Thoracic aorta (tissue), 2 donors: ENCODE measurements around the gene SPATA6L. TPM values are rescaled to one million over a fixed set of nuclear protein-coding genes. Genes with fewer than 3 reads are reported as not detected.

ENCODE experiments used
- ATAC-seq: fragments of 150-250 bp; one replicate; pipeline ENCODE4 v1.8.0; 2017; ENCODE audit warnings: low read depth; ENCODE audit not compliant: insufficient number of reproducible peaks, low FRiP score
- DNase-seq: peaks from one replicate; pipeline ENCODE4 v3.0.0-alpha.2; 2020; ENCODE audit warnings: low spot score
- H3K27ac ChIP-seq, 2 donors: fragments of 200-600 bp; sonication (generic); 1 replicate in 1 of 2; 2 replicates in 1 of 2; pipeline ENCODE4 v1.5.1; 2016; ENCODE audit warnings: mild to moderate bottlenecking in 2 of 2, moderate library complexity in 2 of 2
- H3K27me3 ChIP-seq: fragments of 200-600 bp; sonication (generic); replicated peaks from 2 replicates; pipeline ENCODE4 v1.6.0; 2016; ENCODE audit warnings: mild to moderate bottlenecking; ENCODE audit not compliant: insufficient read depth
- H3K36me3 ChIP-seq: fragments of 200-600 bp; sonication (generic); one replicate; pipeline ENCODE4 v1.5.1; 2016
- H3K4me1 ChIP-seq, 2 donors: fragments of 200-600 bp; sonication (generic); 1 replicate in 1 of 2; 2 replicates in 1 of 2; pipeline versions ENCODE4 v1.5.1 to v1.6.0; 2016; ENCODE audit warnings: low read depth in 2 of 2, mild to moderate bottlenecking in 1 of 2; ENCODE audit not compliant: control insufficient read depth in 1 of 2
- H3K4me3 ChIP-seq: fragments of 200-600 bp; sonication (generic); 2 replicates; pipeline ENCODE4 v1.5.1; 2016; ENCODE audit warnings: mild to moderate bottlenecking
- H3K9me3 ChIP-seq: fragments of 200-600 bp; sonication (generic); 2 replicates; pipeline ENCODE4 v1.5.1; 2016
- total RNA-seq, 2 donors: library from RNA; depleted of rRNA; stranded (reverse); fragments of >200 nt; gene quantifications; one replicate each; pipeline versions ENCODE4 v1.1.0 to v1.2.3, GENCODE V29; 2016
- TF ChIP-seq, protein P1 (sequence below): fragments of 200-600 bp; sonication (generic); IDR thresholded peaks from one replicate; pipeline ENCODE4 v1.5.1; 2019; ENCODE audit warnings: antibody characterized with exemption

Gene SPATA6L
- total RNA-seq = 1 to 10 TPM; 1.8 to 2.4 TPM

- DNase-seq (peak; percentile 21), ATAC-seq (no peak)
- Histone ChIP-seq H3K36me3 (no peaks in the 10 kb centered on the region), H3K4me3 (peak within 1 kb of the TSS; percentile 68), H3K9me3 (no peaks in the 10 kb centered on the region), H3K4me1 (peaks cover 13 to 44% of the 10 kb centered on the region in 2 donors), H3K27me3 (no peaks in the 10 kb centered on the region), H3K27ac (peak within 1 kb of the TSS in 1 of 2 donors; percentile 52)
- TF ChIP-seq, protein P1, sequence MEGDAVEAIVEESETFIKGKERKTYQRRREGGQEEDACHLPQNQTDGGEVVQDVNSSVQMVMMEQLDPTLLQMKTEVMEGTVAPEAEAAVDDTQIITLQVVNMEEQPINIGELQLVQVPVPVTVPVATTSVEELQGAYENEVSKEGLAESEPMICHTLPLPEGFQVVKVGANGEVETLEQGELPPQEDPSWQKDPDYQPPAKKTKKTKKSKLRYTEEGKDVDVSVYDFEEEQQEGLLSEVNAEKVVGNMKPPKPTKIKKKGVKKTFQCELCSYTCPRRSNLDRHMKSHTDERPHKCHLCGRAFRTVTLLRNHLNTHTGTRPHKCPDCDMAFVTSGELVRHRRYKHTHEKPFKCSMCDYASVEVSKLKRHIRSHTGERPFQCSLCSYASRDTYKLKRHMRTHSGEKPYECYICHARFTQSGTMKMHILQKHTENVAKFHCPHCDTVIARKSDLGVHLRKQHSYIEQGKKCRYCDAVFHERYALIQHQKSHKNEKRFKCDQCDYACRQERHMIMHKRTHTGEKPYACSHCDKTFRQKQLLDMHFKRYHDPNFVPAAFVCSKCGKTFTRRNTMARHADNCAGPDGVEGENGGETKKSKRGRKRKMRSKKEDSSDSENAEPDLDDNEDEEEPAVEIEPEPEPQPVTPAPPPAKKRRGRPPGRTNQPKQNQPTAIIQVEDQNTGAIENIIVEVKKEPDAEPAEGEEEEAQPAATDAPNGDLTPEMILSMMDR = no peak
Observed at GRCh38 chr9:4666042-4666699, at the start of gene SPATA6L. TSS of gene SPATA6L (minus strand) at chr9:4666480. CDS start at chr9:4666250, 230 bp downstream.

GRCh38 chr9:4714266-4715016, 48.2 kb upstream of the SPATA6L start:
- no peak overlapping the region for H3K4me3 ChIP-seq
- ATAC-seq = no peak
- TF ChIP-seq, protein P1 = no peak
- no peak overlapping the region for H3K27ac ChIP-seq
- H3K9me3 ChIP-seq = no peaks in the 10 kb centered on the region
- no peak for DNase-seq
- H3K4me1 ChIP-seq = no peaks in the 10 kb centered on the region
- no peaks in the 10 kb centered on the region for H3K27me3 ChIP-seq
- peaks cover 26% of the 10 kb centered on the region for H3K36me3 ChIP-seq

GRCh38 chr9:4713849-4714248, 47.6 kb upstream of the SPATA6L start:
- Histone ChIP-seq H3K36me3 (peaks cover 24% of the 10 kb centered on the region), H3K4me3 (no peak overlapping the region), H3K27ac (no peak overlapping the region), H3K27me3 (no peaks in the 10 kb centered on the region), H3K4me1 (no peaks in the 10 kb centered on the region), H3K9me3 (no peaks in the 10 kb centered on the region)
- TF ChIP-seq, protein P1 = no peak
- no peak for DNase-seq
- no peak for ATAC-seq

GRCh38 chr9:4709380-4709779, 43.1 kb upstream of the SPATA6L start:
- H3K4me1 ChIP-seq = no peaks in the 10 kb centered on the region
- H3K27me3 ChIP-seq = no peaks in the 10 kb centered on the region
- TF ChIP-seq, protein P1 = no peak
- H3K36me3 ChIP-seq = peaks cover 7% of the 10 kb centered on the region
- no peak for DNase-seq
- H3K9me3 ChIP-seq = no peaks in the 10 kb centered on the region
- no peak overlapping the region for H3K4me3 ChIP-seq
- no peak for ATAC-seq
- H3K27ac ChIP-seq = no peak overlapping the region

DNA sequence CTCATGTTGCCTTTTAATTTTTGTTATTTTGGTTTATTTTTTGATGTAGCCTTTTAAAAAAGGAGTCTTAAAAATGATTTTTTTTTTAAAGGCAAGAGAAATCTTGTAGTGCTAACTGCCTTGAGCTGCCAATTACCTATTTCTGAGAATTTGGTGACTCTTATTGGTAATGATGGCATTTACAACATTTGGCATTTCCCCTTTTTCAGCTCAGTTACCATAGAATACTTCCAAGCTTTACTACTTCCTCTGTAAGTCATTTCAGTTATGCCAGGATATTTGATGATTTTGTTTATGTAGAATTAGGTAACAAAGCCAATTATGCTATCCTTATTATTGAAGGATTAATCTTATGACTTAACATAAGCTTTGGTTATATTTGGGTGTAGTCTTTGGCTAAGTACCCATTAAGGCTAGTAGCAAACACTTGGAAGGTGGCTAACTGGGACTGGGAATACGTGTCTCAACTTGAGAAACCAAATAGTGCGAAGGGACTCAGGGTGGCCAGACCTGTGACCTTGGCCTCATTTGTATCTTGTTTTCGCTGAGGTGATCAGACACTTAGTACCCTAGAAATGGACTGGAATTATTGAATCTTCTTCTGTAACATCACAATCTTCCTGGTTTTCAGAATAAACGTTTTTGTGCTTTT, 40.8 kb upstream of the SPATA6L start:
- Histone ChIP-seq H3K27ac (no peak overlapping the region), H3K4me3 (no peak overlapping the region), H3K4me1 (no peaks in the 10 kb centered on the region), H3K27me3 (no peaks in the 10 kb centered on the region), H3K9me3 (no peaks in the 10 kb centered on the region), H3K36me3 (peaks cover 16% of the 10 kb centered on the region)
- DNase-seq = no peak
- TF ChIP-seq, protein P1 = no peak
- no peak for ATAC-seq
